GM19240 (cell line): Measurements from ENCODE around the gene SLC5A10.

ENCODE experiments used
- DNase-seq: peaks from one replicate; pipeline ENCODE4 v3.0.0; 2011; ENCODE audit warnings: low spot score; ENCODE audit not compliant: insufficient read length

SLC5A10 gene

DNA sequence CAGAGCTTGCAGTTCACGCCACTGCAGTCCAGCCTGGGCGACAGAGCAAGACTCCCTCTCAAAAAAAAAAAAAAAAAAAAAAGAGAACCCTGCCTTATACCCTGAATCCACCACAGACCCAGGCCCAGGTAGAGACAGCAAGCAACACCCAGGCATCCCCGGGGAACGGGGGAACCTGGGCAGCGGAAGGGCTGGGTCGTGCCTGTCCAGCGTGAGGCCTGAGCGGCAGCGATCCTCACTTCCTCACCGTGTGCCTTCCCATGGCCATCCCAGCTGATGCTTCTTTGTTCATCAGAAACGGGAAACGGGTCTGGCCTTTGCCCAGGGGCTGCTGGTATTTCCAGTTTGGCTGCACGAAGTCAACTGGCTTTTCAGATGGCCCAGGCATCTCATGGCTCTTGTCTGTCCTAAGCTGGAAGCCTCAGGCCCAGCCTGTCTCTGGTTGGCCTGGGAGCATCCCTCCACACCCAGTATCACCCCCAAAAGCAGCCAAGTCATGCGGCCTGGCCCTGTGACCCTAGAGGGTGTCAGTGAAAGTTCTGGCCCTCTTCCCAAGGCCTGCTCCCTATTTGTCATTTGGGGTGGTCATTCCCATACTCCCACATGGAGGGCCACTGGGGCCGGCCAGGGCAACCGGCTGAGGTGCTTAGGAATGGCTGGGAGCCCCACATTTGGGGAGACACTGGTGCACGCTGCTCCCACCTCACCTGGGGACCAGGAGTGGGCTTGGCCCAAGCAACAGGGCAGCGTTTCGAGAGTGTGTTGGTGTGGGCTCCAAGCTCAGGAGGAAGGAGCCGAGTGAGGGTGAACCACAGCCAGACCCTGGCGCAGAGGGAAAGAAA is 32.5 kb downstream of the SLC5A10 start:
- no peak for DNase-seq

DNA sequence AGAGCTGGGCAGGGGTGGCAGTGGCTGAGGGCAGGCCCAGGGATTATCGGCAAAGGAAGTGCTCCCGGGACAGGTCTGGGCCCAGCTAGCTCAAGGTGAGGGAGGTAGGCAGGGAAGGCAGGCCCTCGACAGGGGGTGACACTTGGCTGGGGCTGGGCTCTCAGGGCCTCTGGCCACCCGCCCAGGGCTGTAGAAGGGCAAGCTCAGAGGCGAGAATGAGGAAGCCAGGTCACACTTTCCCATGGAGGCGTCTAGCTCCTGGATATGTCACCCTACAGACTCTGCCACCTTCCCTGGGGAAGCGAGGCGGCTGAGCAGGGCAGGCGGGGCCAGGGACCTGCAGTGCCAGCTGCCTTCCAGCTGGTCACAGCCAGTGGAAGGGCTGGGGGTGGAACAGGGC is 33.5 kb downstream of the SLC5A10 start:
- no peak for DNase-seq

DNA sequence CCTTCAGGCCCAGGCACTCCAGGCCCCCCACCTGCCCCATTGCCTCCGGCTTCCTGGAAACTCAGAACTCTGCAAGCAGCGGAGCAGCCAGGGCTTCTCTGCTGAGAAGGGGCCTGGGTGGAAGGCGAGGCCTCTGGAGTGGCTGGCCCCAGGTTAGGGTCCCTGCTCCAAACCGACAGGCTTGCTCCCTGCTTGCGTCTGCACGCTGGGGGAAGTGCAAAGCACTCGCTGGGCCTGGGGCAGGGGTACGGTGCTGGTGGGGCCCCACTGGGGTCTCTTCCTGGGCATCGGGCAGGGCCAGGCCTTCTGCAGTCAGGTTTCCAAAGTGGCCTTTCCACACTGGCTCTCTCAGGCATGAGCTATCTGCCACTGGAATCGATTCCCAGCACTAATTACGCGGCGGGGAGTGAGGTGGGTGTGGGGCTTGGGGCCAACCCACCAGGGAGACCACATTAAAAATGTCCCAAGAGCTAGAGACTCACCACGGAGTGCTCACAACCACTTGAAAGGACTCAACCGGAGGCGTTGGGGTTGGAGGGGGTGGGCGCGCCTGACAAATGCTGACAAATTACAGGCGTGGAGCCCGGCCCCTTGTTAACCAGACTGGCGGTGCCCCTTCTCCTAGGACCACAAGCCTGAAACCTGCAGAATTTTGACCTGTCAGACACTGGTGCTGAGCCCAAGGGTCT is 34.7 kb downstream of the SLC5A10 start:
- DNase-seq = no peak

GRCh38 chr17:18987230-18987610 is 35.3 kb downstream of the SLC5A10 start:
- DNase-seq = no peak

GRCh38 chr17:18987862-18988545 is 36.0 kb downstream of the SLC5A10 start:
- no peak for DNase-seq

DNA sequence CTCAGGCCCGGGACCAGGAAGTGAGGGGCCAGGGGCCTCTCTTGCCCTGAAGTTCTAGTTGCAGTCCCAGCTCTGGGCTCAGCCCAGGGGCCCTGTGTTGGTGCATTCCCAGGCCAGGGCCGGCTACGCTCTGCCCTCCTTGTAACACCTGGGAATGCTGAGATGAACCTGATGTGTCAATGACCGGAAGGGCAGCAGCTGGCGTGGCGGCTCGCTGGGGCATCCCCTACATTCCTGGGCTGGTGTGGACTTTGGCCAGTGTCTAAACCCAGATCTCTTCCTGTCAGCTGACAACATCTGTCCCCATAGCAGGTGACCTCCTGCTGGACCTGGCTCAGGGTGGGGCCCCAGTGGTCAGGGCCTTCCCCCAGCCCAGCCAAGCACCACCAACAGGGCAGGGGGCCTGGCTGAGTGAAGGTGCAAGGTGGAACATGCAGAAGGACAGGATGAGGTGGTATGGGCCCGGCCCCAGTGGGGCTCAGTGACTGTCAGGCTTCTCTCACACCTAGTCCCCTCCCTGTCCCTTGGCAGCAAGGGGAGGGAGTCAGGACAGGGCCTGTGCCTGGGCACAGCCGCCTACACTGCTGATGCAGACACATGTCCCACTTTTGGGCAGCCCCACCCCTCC is 36.7 kb downstream of the SLC5A10 start:
- no peak for DNase-seq

DNA sequence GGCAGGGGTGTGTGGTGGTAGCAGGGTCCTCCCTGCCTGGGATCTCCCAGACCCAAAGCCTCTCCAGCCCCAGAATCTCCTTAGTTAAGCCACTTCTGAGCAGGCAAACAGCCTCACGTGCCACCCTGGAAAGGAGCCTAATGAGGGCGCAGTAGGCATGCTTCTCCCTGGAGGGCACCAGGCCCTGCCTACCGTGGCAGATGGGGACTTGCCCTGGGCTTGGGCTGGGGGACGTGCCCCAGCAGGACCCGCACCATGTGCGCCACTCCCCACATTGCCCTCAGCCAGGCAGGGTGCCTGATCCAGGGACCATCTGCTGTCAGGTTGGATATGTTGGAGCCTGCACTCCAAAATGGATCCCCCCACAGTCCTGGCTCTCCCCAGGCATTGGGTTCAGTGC is 38.4 kb downstream of the SLC5A10 start:
- no peak for DNase-seq

- no peak for DNase-seq
Measured at GRCh38 chr17:18991531-18992315, 39.8 kb downstream of the SLC5A10 start.

DNA sequence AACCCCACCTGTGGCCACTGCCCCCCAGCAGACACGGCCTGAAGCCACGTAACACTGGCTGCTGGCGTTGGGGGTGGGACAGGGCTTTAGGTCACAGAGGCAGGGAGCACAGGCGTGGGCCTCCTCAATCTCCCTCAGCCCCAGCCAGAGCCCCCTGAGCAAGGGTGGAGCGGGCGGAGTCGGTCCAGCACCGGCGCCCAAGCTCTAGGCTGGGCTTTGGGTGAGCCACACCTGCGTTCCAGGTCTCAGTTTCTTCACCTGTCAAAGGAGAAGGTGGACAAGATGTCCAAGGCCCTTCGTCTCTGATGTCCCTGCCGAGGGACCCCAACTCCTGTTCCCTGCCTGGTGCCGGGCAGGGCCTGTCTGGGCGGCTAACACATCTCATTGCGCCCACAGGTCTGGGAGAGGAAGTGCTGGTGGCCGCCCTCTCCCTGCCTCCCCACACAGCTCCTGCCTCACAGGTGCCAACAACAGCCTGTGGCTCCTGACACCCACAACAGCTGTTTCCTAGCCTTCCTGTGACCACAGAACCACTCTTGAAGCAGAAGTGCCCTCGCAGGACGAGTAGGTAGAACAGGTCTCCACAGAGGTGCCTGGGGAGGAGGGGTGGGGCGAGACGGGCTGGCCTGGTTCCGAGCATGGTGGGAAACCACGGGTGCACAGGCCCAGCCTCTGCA is 40.6 kb downstream of the SLC5A10 start:
- DNase-seq = no peak

DNA sequence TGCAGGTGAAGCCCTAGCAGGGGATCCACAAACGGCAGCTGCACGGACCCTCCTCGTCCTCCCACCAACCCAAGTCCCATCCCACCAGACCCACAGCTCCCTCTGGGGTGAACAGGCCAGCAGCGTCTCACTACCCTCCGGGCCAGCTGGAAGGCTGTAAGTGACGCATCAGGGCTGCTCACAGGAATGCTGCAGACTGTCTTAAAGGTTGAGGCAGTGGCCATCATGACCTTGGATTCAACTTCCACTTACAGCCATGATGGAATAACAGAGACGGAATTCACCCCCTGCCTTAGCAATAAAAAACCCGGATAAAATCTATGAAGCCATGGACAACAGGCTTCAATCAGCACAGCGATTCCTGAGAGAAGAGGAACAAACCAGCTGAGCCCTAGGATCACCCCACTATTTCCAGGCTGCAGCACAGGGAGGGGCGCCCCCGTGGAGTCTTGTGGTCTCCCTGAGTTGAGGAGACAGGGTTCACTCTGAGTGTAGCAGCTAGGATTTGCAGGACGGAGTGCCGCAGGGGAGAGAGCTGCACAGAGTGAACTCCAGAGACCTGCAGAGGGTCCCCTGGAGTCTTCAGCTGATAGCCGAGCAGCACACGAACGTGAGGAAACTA is 42.1 kb downstream of the SLC5A10 start:
- no peak for DNase-seq

- DNase-seq = no peak
Measured at GRCh38 chr17:18994631-18995030, 42.7 kb downstream of the SLC5A10 start.

DNA sequence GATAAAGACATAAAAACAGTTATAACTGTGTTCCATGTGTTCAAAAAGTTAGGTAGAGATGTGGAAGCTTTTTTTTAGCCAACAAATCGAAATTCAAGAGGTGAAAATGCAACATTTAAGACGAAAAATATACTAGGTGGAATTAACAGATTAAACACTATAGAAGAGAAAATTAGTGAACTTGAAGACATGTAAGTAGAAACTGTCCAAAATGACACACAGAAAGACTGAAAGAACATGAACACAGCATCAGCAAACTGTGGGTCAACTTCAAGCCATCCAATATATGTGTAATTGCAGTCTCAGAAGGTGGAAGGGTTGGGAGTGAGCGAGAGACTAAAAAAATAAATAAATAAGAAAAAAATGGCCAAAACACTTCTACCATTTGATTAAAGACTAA is 43.3 kb downstream of the SLC5A10 start:
- no peak for DNase-seq

- no peak for DNase-seq
Measured at GRCh38 chr17:18996458-18996857, 44.5 kb downstream of the SLC5A10 start.

DNA sequence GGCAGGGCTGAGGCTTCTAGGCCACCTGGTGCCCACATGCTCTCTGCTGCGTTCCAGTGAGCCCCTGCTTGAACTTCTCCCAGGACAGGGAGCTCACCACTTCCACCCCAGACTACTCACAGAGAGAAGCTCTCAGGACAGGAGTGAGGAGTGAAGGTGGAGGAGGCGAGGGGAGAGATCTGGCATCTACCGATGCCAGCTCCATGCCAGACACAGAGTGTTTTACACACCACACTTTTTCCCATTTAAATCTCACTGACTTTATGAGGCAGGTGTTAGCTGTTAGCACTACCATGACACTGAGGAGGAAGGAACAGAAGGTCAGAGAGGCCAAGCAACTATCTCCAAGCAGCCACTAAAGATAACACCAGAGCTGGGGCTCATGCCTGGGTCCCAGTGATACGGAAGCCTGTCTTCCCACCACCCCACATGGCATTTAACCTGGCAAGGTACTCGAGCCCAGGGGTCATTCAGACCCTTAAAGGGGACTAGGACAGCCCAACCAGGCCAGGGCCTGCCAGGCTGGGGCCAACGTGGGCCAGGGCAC is 45.8 kb downstream of the SLC5A10 start:
- no peak for DNase-seq

DNA sequence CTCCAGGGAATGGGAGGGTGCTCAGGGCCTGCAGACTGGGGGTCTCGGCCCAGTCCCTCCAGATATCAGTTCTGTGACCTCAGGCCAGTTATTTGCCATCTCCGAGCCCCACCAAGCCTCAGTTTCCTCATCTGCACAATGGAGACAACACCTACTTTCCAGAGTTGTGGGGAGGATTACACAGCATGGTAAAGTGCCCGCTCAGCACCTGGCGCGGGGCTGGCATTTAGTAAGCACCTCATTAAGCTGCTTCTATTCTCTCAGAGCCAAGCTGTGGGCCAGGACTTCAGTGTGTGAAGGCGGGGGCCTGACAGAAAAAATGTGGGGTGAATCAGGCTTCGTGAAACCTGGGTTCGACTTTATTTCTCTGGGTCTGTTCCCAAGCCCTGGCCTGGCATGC is 47.4 kb downstream of the SLC5A10 start:
- DNase-seq = no peak

GRCh38 chr17:18999911-19000310 is 47.9 kb downstream of the SLC5A10 start:
- no peak for DNase-seq

GRCh38 chr17:19000531-19001325 is 48.8 kb downstream of the SLC5A10 start:
- no peak for DNase-seq

GRCh38 chr17:19001907-19002590 is 50.1 kb downstream of the SLC5A10 start:
- DNase-seq = no peak
